Activated CD8-positive, alpha-beta memory T cell treated with anti-CD3 and anti-CD28 coated beads for 36 hours (primary cell): ENCODE data around the gene TNFAIP8. TPM values are rescaled to one million over a fixed set of nuclear protein-coding genes. Genes with fewer than 3 reads are reported as not detected.
"Not testable (repeated sequence)": the region's sequence is repeated elsewhere in the genome, so short reads cannot be mapped to it uniquely, and the experiment has no call there.

Source experiments
- CTCF ChIA-PET: fragments of 350-600 bp; sonication (Branson Sonifier 250); formaldehyde crosslinking; loops from one replicate; lab custom pipeline; 2021; ENCODE audit warnings: antibody characterized with exemption; lab: Charles Lee
- POLR2A ChIA-PET: fragments of 350-600 bp; sonication (Branson Sonifier 250); formaldehyde crosslinking; loops from one replicate; lab custom pipeline; 2021; ENCODE audit warnings: antibody characterized with exemption; lab: Charles Lee
- total RNA-seq, 2 experiments: library from RNA; stranded (reverse); gene quantifications; one replicate each; pipeline ENCODE4 v1.2.3, GENCODE V29; 2021

The TNFAIP8 gene
- total RNA-seq, 2 experiments from 2014 or later, result 251 to 263 TPM

DNA sequence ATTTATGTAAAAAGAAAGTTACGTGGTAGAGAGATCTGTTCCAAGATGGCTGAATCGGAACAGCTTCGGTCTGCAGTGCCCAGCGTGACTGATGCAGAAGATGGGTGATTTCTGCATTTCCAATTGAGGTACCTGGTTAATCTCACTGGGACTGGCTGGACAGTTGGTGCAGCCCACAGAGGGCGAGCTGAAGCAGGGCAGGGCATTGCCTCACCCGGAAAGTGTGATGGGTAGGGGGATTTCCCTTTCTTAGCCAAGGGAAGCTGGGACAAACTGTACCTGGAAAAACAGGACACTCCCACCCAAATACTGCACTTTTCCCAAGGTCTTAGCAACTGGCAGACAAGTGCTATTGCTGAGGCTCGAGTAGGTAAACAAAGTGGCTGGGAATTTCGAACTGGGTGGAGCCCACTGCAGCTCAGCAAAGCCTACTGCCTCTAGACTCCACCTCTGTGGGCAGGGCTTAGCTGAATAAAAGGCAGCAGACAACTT lies 83.4 kb downstream of the TNFAIP8 start:
- POLR2A ChIA-PET, result no interaction called here
- CTCF ChIA-PET, result no interaction called here

DNA sequence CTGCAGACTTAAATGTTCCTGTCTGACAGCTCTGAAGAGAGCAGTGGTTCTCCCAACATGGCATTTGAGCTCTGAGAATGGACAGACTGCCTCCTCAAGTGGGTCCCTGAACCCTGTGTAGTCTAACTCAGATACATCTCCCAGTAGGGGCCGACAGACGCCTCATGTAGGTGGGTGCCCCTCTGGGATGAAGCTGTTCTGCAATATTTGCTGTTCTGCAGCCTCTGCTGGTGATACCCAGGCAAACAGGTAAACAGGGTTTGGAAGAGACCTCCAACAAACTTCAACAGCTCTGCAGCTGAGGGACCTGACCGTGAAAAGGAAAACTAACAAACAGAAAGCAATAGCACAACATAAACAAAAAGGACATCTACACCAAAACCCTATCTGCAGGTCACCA lies 83.8 kb downstream of the TNFAIP8 start:
- CTCF ChIA-PET, POLR2A ChIA-PET: not testable (repeated sequence)

DNA sequence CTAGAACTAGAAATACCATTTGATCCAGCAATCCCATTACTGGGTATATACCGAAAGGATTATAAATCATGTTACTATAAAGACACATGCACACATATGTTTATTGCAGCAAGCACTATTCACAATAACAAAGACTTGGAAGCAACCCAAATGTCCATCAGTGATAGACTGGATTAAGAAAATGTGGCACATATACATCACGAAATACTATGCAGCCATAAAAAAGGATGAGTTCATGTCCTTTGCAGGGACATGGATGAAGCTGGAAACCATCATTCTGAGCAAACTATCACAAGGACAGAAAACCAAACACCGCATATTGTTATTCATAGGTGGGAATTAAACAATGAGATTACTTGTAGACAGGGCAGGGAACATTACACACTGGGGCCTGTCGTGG lies 88.8 kb downstream of the TNFAIP8 start:
- CTCF ChIA-PET, POLR2A ChIA-PET: not testable (repeated sequence)

DNA sequence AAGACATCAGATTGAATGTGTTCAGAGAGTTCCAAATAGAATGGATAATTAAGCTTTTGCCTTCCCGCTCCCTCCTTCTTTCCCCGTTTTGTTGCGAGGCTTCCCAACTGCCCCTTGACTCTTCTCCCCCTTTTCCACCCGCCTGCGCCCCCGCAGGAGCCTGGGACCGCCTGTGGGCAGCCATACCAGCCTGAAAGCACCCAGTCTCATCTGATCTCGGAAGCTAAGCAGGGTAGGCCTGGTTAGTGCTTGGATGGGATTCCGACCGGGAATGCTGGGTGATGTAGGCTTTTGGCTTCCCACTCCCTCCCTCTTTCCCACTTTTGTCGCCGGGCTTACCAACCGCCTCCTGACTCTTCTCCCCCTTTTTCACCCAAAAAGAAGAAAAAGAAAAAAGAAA lies 89.7 kb downstream of the TNFAIP8 start:
- POLR2A ChIA-PET, result no interaction called here

More for the DNA sequence above, 89.7 kb downstream of the TNFAIP8 start:
- CTCF ChIA-PET, result no interaction called here

Other genes starting within 250 kb of the TNFAIP8 start
- gene HSD17B4, start 96.5 kb downstream of the TNFAIP8 start, total RNA-seq, result 10 to 100 TPM; 78.6 to 87.8 TPM